Heart left ventricle (tissue), 16 donors: Measurements from ENCODE around the gene STXBP5L. TPM values are rescaled to one million over a fixed set of nuclear protein-coding genes. Genes with fewer than 3 reads are reported as not detected.

ENCODE experiments used
- ATAC-seq, 4 donors: fragments of 200-7000 bp; cut with Tn5 transposase; one replicate each; pipeline ENCODE4 v1.9.1; 2020 to 2022; ENCODE audit warnings: moderate library complexity in 4 of 4, mild to moderate bottlenecking in 3 of 4, moderate number of reproducible peaks in 1 of 4
- DNase-seq, 5 donors: peaks; one replicate each; pipeline ENCODE4 v3.0.0-alpha.2; 2020
- H3K27ac ChIP-seq, 12 donors: fragments of 200-600 bp; sonication (generic) in 4 of 12; one replicate each; pipeline versions ENCODE4 v1.5.0 to v1.8.0; 2016 to 2022; ENCODE audit warnings: mild to moderate bottlenecking in 2 of 12
- H3K27me3 ChIP-seq, 9 donors: fragments of 200-600 bp; sonication (generic) in 2 of 9; one replicate each; pipeline versions ENCODE4 v1.5.1 to v1.8.0; 2016 to 2022; ENCODE audit warnings: mild to moderate bottlenecking in 3 of 9
- H3K36me3 ChIP-seq, 9 donors: fragments of 200-600 bp; sonication (generic) in 2 of 9; one replicate each; pipeline versions ENCODE4 v1.5.0 to v1.8.0; 2018 to 2022; ENCODE audit warnings: mild to moderate bottlenecking in 2 of 9
- H3K4me1 ChIP-seq, 12 donors: fragments of 200-600 bp; sonication (generic) in 4 of 12; one replicate each; pipeline versions ENCODE4 v1.5.0 to v1.8.0; 2016 to 2022; ENCODE audit warnings: mild to moderate bottlenecking in 3 of 12
- H3K4me3 ChIP-seq, 12 donors: fragments of 200-600 bp; sonication (generic) in 4 of 12; one replicate each; pipeline versions ENCODE4 v1.5.0 to v1.8.0; 2017 to 2022; ENCODE audit warnings: mild to moderate bottlenecking in 9 of 12, moderate library complexity in 4 of 12
- H3K9me3 ChIP-seq, 12 donors: fragments of 200-600 bp; sonication (generic) in 4 of 12; one replicate each; pipeline versions ENCODE4 v1.5.0 to v1.8.0; 2016 to 2022; ENCODE audit warnings: mild to moderate bottlenecking in 1 of 12
- POLR2A ChIP-seq, 2 donors: fragments of 450-650 bp; IDR thresholded peaks; one replicate each; pipeline ENCODE4 v1.6.1; 2017; ENCODE audit warnings: antibody characterized with exemption in 2 of 2, mild to moderate bottlenecking in 2 of 2, moderate library complexity in 2 of 2
- WGBS, 4 donors: extraction: QIAGEN DNeasy Blood & Tissue Kit in 2 of 4; methylation state at CpG; one replicate each; pipeline versions ENCODE4 v1.1.5 to v1.1.7; 2013 to 2018; 5-methylcytosine and 5-hydroxymethylcytosine counted together
- intact Hi-C, 10 donors: fragments of 100-400 bp; cut with DNase I; formaldehyde crosslinking; loops; one replicate each; pipeline versions ENCODE4 v1.11.1 to v1.14.2; 2022
- polyA plus RNA-seq, 2 donors: library from polyadenylated mRNA; stranded (reverse); fragments of 200-250 nt; gene quantifications; one replicate each; pipeline ENCODE4 v1.2.3, GENCODE V29; 2013
- total RNA-seq, 9 donors: library from RNA; depleted of rRNA in 2 of 9; stranded (reverse); fragments of >200 nt in 2 of 9; fragmentation: NEBNext Ultra II Directional in 3 of 9; extraction: Animal tissue kit (Norgen Biotek cat#: 25700) in 3 of 9; gene quantifications; one replicate each; pipeline versions ENCODE4 v1.1.0 to v1.2.4, GENCODE V29; 2016 to 2023
- TF ChIP-seq, protein P1 (sequence below), 12 donors: fragments of 200-600 bp; sonication (generic) in 4 of 12; IDR thresholded peaks; one replicate each; pipeline versions ENCODE4 v1.5.0 to v1.8.0; 2018 to 2022; ENCODE audit warnings: antibody characterized with exemption in 12 of 12, mild to moderate bottlenecking in 5 of 12
- donor health status: ischemic (EF 13 %, LVEDD 7.1; RV severe dilation, severe dysfunction).
- donor health status: healthy with polysubstance abuse.
- donor health status: DM: no; HTN: yes; CAD: no.
- donor health status: DM: no; HTN: no; CAD: no.
- donor health status: ischemic (EF 25% LVEDD 6.9; RV normal size, moderate dysfunction).
- donor health status: ischemic (EF 25% LVEDD 5.7; RV mildly dilated, moderate dysfunction).
- donor health status: healthy.
- donor health status: DM: yes; HTN: yes; CAD: no.
- donor health status: ischemic (EF 35%, LVEDD 5.7; RV mildly dilated, moderate dysfunction).
- donor health status: nonischemic (EF 11% LVEDD 7.7; RV severe dilation, severe dysfunction).
- donor health status: DM: yes; HTN: yes; CAD: no.
- donor health status: PGD.
- donor health status: ischemic (EF 29% LVEDD 5.4; RV normal size, mild dysfunction).
- donor health status: nonischemic (EF 23%, LVEDD 6.1; RV moderate dilation, normal function).

Gene STXBP5L
- total and polyA plus RNA-seq, 11 donors: 0.10 TPM; not detected in 10

- H3K4me3 ChIP-seq: no peak overlapping the region
- ATAC-seq: no peak
- no peak overlapping the region for H3K27ac ChIP-seq
- intact Hi-C loops: no loop called here
- TF ChIP-seq, protein P1, sequence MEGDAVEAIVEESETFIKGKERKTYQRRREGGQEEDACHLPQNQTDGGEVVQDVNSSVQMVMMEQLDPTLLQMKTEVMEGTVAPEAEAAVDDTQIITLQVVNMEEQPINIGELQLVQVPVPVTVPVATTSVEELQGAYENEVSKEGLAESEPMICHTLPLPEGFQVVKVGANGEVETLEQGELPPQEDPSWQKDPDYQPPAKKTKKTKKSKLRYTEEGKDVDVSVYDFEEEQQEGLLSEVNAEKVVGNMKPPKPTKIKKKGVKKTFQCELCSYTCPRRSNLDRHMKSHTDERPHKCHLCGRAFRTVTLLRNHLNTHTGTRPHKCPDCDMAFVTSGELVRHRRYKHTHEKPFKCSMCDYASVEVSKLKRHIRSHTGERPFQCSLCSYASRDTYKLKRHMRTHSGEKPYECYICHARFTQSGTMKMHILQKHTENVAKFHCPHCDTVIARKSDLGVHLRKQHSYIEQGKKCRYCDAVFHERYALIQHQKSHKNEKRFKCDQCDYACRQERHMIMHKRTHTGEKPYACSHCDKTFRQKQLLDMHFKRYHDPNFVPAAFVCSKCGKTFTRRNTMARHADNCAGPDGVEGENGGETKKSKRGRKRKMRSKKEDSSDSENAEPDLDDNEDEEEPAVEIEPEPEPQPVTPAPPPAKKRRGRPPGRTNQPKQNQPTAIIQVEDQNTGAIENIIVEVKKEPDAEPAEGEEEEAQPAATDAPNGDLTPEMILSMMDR (IDR thresholded peaks at IDR 0.05): no peak
- no peak for TF ChIP-seq POLR2A (IDR thresholded peaks at IDR 0.05)
- no peaks in the 10 kb centered on the region for H3K4me1 ChIP-seq
- no peaks in the 10 kb centered on the region for H3K36me3 ChIP-seq
- WGBS, 4 donors: 67 to 73% (median 70%) methylated on average over 3 of the region's 3 CpGs
- H3K9me3 ChIP-seq: peaks cover 0 to 26% (median 7%) of the 10 kb centered on the region in 12 donors
- DNase-seq: no peak
- no peaks in the 10 kb centered on the region for H3K27me3 ChIP-seq
These were observed 74.8 kb downstream of the STXBP5L start for GRCh38 chr3:120982608-120983320.

DNA sequence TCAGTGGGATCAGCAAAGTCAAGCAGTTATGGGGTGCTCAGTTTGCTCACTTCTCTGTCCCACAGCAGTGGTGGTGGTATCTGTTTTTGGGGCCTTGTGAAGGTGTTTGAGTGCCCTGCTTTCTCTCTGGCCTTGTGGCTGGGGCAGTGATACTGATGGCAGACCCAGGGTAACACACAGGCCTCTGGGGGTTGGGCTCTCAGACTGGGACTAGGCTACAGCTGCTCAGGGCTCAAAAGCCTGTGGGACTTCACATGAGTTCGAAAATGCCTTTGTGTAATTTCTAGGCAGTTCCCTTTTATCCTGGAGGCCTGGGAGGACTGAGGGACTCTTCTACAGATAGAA, 75.3 kb downstream of the STXBP5L start:
- intact Hi-C loops: no loop called here
- no peaks in the 10 kb centered on the region for H3K4me1 ChIP-seq
- TF ChIP-seq POLR2A (IDR thresholded peaks at IDR 0.05): no peak
- TF ChIP-seq, protein P1 (IDR thresholded peaks at IDR 0.05): no peak
- no peaks in the 10 kb centered on the region for H3K36me3 ChIP-seq
- DNase-seq: no peak
- no peak for ATAC-seq
- H3K27ac ChIP-seq: no peak overlapping the region
- H3K4me3 ChIP-seq: no peak overlapping the region
- H3K27me3 ChIP-seq: no peaks in the 10 kb centered on the region
- peaks cover 0 to 26% (median 7%) of the 10 kb centered on the region in 12 donors for H3K9me3 ChIP-seq
- 14 to 50% (median 37%) methylated on average over 1 of the region's 1 CpG for WGBS, 4 donors

- TF ChIP-seq POLR2A (IDR thresholded peaks at IDR 0.05): no peak
- TF ChIP-seq, protein P1 (IDR thresholded peaks at IDR 0.05): no peak
- Histone ChIP-seq H3K36me3 (no peaks in the 10 kb centered on the region), H3K4me1 (no peaks in the 10 kb centered on the region), H3K9me3 (peaks cover 0 to 26% (median 7%) of the 10 kb centered on the region in 12 donors), H3K27ac (no peak overlapping the region), H3K27me3 (no peaks in the 10 kb centered on the region), H3K4me3 (no peak overlapping the region)
- intact Hi-C loops: no loop called here
- 11 to 24% (median 16%) methylated on average over 2 of the region's 2 CpGs for WGBS, 4 donors
- DNase-seq (no peak), ATAC-seq (no peak)
These were observed 75.8 kb downstream of the STXBP5L start for GRCh38 chr3:120983841-120984240.

DNA sequence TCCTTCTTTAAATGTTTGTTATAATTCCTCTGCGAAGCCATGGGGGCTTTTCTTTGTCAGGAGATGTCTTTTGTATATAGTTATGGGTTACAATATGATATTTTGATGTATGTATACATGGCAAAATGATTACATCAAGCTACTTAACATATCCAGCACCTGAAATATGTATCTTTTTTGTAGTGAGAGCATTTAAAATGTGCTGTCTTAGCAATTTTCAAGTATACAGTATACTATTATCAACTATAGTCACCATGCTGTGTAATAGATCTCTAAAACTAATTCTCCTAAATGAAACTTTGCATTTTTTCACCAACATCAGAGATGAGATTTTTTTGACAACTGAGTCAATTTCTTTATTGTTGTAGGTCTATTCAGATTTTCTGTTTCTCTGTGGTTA, 77.2 kb downstream of the STXBP5L start:
- Histone ChIP-seq H3K9me3 (peaks cover 0 to 24% (median 9%) of the 10 kb centered on the region in 12 donors), H3K27me3 (no peaks in the 10 kb centered on the region), H3K4me1 (no peaks in the 10 kb centered on the region), H3K27ac (no peak overlapping the region), H3K4me3 (no peak overlapping the region), H3K36me3 (no peaks in the 10 kb centered on the region)
- intact Hi-C loops: no loop called here
- WGBS, 4 donors: 45 to 47% (median 47%) methylated on average over 1 of the region's 1 CpG
- no peak for TF ChIP-seq POLR2A (IDR thresholded peaks at IDR 0.05)
- TF ChIP-seq, protein P1 (IDR thresholded peaks at IDR 0.05): no peak
- DNase-seq (no peak), ATAC-seq (no peak)
